ENCODE data around the gene MRTFA.

The MRTFA gene

DNA sequence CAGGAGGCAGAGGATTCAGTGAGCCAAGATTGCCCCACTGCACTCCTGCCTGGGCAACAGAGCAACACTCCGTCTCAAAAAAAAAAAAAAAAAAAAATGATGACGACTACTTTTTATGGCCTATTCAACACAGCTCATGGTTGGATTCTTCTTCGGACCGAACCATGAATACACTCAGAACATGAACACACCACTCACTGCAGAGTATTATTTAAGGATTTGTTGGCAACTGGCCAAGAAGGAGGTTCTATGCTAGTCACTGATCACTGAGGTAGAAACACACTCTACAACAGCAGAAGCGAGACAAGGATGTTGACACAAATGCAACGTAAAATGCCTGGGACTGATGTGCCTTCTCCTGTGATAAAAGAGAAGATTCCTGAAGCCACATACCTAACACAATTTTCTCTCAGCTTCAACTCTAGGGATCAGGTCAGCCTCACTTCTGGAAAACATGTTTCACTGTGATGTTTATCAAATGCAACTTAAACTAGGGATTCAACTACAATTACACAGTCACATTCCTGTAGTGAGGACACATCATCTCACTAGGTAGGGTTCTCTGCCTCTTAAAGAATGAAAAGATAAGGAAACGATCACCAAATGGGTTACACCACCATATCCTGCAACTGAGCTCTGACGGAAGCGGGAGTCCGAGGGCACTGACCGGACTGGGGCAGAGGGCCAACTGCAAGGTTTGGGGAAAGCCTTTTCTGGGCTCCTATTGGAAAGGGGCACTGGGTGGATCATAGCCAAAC, 183.6 kb downstream of the MRTFA start:
- DNase-seq, result no peak

DNA sequence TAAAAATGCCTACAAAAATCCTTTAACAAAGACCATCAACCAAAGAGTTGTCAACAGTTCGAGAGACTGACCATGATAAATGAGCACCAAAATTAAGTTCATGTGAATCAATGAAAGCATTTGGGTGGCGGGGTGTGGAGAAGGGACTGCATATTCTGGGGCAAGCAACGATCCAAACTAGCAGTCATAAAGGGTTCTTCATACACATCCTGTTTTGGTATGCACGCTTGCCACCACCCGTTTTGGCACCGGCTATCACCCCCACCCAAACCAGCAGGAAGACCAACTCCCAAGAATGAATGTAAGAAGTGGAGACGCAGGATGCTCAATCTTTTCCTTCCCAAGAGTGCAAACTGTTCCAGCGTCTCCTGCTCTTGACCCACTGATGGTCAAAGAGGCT, 185.3 kb downstream of the MRTFA start:
- no peak for DNase-seq

DNA sequence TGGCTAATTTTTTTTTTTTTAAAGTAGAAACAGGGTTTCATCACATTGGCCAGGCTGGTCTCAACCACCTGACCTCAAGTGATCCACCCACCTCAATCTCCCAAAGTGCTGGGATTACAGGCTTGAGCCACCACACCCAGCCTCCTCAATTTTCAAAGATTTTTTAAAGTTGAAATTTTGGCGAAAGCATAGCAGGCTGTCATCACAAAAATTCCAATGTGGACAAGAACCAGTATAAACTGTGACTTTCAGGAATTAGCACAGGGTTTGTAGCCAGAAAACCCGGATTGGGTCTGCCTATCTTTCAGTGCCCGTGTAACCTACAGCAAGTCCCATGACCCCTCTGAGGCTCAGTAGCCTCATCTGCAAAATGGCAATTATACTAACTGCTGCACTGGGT, 185.9 kb downstream of the MRTFA start:
- DNase-seq, result no peak

DNA sequence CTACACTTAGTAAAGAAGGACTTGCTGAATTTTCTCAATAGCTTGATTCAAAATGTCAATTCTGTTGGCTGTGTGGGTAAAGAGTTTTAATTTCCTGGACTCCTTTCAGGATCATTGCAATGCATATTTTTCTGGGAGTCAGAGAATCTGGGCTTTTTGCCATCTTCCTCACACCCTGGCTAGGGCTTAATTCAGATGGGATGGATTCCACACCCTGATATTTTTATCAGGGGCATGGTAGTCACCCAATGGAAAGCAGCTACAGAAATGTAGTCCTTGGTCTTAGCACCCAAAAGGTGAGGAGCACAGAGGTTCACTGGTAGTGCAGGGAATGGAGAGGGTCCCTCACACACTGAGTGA, 186.9 kb downstream of the MRTFA start:
- no peak for DNase-seq

DNA sequence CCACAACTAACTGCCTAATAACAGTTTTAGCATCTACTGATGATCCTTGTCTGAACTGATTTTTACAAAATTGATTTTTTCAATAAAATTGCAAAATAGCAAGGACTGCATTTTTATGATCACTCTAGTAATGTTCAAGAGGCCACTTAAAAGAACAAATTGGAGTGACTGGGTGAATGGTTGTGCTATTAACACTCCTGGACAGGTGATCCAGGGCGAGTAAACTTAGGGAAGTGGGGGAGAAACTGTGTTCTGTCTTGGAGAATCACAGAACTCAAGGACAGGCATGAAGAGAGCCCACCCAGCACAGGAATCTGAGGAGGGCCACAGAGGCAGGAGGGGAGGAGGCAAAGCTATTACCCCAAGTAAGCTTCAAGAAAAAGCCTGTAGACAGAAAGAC, 190.3 kb downstream of the MRTFA start:
- DNase-seq, result no peak

DNA sequence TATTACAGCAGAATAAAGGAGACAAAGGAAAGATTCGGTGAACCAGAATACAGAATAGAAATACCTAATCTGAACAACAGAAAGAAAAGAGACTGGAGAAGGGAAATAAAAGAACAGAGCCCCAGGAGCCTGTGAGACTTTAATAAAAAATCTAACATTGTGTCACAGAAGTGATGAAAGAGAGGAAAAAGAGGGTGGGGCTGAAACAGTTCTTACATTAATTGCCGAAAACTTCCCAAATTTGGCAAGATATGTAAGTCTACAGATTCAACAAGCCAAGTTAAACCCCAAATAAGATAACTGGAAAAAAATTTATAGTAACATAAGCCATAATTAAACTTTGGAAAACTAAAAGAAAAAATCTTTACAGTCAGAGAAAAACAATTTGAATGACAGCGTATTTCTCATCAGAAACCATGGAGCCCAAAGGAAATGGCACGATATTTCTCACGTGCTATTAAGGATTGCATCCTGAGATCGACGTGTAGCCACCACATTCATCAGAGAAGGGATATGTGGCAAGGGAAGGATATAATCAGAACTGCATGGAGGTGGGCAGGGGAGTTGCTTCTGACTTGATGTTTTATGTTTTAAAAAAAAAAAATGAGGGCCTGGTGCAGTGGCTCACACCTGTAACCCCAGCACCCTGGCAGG, 192.2 kb downstream of the MRTFA start:
- no peak for DNase-seq

DNA sequence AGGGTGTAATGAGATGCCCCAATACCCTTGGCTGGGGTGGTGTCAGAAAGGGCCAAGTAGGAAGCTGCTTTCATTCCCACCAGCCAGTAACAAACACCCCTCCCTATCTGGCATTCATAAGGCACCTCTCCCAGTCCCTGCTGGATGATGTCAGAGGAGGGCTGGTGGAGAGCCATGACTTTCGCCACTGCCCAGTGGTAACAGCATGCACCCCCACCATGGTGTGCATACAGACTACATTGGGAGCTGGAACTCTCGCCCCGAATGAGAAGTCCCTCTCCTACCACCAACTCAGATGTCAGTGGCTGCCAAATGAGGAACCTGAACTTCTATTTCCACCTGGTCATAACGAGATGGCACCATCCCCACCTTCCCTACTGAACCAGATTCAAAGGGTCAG, 192.8 kb downstream of the MRTFA start:
- DNase-seq, result no peak

DNA sequence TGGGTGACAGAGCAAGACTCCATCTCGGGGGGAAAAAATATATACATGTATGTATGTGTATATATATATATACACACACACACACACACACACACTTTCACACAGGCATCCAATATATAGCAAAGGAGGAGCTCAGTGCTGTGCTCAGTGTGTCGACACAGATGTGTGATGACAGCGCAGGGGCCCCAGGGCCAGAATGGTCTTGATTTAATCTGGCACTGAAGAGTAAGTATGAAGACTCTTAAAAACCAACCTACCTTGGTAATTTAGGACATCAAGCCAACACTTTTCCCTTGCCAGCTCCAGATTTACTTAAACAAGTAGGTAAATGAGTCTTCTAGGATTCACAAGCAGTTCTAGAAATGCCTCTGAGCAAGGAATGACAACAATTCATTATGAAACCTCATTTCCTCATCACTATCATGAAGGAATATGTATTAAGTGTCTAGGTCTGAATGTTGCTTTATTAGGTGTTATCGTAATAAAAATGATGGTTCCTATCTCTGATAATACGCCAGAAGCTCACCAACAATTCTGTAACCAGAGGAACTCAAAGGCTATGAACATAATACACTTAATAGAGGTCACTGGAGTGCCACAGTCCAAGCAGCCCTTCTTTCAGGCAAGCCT, 194.6 kb downstream of the MRTFA start:
- DNase-seq, result no peak

DNA sequence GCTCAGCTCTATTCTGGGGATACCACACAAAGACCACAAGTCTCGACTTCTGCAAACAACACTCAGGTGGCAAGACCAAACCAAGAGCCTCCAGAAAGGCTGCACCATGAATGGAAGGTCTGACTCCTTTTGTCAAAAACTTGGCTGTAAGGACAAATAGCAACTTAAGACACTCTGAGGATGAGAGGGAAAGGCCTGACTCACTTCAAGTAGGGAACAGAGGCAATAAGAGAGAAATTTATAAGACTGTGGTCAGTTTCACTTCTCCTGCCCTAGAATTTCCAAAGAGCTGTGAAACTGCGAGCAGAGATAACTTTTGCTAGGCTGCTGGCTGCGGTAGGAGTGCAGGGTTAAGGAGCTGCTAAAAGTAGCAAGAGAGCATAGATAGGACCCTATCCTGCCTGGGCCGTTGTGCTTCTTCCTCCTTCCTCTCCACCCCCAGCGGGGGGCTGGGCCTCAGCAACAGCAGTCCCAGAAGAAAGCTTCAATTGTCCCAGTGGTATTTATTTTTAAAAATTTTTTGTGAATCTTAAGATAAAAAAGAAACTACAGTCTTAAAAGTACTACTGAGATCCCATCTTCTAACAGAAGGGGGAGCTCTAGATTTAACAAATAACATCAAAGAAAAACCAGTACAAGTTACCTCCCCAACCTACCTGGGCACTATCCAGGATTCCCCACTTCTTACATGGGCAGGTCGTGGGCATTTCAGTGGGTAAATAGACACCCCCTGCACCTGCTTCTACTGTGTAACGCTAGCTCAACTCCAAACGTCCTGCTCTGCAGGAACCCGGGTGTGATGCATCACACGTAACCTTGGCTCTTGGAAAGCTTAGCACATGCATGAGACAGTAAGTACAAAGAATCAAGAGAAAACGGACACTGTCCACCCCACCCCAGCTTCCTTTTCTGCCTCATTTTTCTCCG, 199.8 kb downstream of the MRTFA start:
- peak; percentile 40 for DNase-seq

DNA sequence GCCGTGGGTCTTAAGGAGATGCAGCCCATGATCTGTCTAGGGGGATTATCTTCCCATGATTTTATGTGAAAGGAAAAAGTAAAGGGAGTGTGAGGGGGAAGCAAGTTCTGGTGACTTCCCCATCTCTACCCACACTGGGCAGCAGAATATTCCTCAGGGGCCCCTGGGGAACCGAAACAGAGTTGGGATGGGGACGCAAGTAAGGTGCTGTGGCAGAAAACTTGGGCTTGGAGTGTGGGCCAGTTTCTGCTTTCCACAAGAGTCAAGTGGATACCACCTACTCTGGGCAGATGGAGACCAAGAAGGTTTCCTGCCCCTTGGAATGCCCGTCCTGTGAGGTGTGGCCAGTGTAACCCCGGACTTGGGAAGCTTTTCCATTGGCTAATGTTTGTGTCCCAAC, 201.8 kb downstream of the MRTFA start:
- DNase-seq, result no peak

DNA sequence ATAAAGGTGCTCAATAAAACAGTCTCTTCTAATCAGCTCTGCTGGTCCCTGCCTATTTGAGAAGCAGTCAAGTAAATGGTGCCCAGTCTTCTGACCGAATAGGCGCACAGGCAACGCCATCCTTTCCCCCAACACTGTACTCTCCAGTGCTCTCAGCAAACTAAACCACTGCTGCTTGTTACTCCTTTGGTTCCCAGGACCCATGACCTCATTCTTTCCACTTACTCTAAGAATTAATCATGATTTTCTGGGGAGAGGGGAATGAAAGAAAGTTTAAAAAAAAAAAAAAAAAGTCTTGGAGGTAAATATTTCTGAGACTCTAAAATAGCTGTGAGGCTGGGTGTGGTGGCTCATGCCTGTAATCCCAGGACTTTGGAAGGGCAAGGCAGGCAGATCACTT, 202.4 kb downstream of the MRTFA start:
- no peak for DNase-seq

DNA sequence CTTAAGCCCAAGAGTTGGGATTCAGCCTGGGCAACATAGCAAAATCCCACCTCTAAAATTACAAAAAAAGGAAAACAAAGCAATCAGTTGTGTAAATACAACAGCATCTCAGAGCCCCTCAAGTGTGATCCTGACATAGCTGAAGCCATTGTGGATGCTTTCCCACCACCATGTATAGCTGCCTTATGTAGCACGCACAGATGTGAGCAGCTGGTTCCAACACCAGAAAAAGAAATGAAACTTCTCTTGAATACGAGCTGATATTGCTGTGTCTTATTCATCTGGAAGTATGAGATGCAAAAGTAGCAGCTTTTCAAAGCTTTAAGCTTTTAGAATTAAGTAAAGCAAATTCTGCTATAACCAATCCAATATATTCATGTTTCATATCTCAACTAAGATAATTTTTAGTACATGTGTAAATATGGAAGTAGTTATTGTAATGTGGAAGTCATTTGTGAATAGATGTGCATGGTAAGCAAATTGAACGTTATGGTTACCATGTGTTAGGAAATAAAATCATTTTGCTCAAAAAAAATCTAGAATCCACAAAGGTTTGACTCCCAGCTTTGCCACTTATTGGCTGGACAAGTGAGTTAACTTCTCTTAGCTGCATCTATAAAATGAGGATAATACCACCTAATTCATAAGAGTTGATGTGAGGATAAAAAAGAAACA, 203.0 kb downstream of the MRTFA start:
- DNase-seq, result no peak

DNA sequence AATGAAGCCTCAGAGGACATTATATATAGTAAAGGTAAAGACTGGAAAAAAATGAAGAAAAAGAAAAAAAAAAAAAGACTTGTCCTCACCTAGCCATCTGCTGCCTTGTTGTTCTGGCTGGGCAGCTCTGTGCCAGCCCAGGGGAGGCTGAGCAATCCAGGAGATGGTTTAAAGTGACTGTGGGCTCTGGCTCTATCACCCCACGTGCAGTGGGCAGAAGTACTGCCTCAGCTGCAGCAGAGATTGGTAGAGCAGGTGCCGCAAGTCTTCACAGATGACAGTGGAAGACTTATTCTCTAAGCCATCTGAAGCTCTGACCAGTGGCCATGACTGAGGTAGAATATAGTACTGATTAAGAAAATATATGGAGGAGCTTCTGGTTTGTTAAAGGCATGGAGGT, 203.9 kb downstream of the MRTFA start:
- DNase-seq, result no peak

DNA sequence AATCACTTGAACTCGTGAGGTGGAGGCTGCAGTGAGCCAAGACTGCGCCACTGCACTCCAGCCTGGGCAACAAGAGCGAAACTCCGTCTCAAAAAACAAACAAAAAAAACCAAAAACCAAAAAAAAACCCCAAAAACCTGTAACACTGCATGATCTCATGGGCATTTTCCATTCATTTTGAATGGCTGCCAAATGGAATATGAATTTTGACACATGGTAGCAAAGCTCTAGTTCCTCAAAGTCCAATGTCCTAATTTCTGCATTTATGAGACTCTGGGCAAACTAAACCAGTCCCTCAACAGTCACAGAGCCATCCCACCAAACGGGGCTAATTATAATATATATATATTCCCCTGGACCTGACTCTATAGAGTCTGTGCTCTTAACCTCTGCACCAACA, 204.4 kb downstream of the MRTFA start:
- no peak for DNase-seq

DNA sequence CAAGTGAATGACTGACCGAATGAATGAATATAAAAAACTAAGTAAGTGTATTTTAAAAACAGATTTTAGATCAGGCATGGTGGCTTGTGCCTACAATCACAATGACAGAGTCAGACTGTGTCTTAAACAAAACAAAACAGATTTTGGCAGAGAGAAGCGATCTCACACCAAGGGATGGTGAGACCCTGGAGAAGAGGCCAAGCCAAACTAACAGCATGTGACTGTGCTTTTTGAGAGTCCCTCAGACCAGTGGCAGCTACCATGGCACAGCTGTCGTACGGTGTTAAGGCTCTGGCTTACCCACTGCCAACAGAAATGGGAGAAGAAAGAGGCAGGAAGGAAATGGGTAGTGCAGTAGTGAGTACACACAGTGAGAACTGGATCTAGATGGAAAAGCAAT, 205.5 kb downstream of the MRTFA start:
- no peak for DNase-seq

DNA sequence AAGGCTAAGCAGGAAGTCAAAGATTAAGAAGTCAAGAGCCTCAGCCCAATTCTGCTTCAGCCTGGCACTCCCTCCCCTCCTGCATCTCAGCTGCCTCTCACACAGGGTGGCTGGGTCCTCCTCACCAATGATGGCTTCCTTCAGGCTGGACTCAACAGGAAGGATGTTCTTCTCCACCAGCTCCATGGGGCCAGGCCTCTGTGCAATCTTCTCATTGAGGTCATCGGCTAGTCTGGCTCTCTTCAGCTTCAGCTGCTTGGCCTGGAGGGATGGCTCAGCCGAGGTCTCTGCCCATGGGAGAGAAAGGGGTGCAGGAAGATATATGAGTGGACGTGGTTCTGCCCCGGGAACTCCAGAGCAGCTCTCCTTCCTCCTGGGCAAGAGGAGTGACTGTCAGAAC, 207.0 kb downstream of the MRTFA start:
- no peak for DNase-seq

DNA sequence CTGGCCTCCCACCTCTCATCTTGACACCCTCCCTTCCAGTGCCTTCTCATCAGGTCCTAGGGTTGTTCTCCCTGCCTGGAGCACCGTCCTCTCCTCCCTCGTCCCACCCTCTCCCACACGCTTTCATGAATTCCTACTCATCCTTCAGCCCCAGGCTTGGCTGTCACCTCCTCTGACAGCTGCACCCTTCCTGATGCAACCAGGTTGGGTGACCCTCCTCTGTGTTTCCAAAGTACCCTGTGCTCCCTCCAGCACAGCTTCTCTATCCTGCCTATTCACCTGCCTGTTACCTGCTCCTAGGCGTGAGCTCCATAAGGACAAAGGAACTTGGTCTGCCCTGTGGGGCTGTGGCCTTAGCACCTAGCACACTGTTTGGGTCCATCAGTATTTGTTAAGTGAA, 207.7 kb downstream of the MRTFA start:
- DNase-seq, result no peak

DNA sequence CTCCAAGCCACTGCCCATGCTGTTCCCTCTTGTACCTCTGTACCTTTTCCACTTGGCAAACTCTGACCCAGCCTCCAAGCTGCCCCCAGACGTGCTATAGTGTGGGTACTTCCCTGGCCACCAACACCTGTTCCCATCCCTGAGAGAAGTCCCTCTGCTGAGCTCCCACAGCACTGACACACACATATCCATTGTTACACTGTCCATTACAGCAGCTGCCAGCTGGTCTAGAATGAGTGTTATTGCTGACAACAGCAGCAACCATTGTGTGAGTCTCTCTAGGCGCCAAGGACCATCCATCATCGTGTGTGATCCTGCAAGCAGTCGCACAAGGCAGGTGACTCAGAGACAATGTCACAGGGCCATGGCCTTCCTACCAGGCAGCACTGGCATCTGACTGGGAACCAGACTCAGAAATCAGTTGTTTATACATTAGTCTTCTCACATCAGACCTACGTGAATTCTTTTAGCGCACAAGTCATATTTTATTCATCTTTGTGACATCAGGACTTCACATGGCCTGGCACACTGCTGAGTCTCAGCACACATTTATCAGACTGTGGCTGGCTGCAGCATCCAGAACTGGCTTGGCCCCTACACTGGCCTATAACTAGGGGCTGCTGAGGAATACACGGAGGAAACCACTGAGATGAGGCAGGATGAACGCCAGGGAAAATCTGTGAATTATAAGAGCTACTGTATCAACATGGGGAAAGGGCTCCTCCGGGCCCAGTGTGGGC, 209.8 kb downstream of the MRTFA start:
- DNase-seq, result no peak

DNA sequence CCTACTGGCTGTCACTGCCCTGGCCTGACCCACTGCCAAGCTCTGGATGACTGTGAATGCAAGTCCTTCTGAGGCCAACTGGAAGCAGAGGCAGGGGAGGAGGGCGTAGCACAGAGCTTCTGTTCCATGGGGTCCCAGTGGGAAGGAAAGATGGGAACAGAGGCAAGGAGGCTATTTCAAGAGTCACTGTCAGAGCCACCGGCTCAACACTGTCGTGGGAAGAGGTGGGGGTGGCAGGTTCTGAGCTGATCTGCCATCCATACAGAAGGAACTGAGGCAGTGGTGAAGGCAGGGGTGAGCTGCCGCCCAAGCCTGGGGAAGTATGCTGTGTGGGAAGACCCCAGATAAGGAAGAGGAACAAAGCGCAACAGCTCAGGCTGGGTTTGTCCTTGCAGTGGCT, 211.4 kb downstream of the MRTFA start:
- no peak for DNase-seq

DNA sequence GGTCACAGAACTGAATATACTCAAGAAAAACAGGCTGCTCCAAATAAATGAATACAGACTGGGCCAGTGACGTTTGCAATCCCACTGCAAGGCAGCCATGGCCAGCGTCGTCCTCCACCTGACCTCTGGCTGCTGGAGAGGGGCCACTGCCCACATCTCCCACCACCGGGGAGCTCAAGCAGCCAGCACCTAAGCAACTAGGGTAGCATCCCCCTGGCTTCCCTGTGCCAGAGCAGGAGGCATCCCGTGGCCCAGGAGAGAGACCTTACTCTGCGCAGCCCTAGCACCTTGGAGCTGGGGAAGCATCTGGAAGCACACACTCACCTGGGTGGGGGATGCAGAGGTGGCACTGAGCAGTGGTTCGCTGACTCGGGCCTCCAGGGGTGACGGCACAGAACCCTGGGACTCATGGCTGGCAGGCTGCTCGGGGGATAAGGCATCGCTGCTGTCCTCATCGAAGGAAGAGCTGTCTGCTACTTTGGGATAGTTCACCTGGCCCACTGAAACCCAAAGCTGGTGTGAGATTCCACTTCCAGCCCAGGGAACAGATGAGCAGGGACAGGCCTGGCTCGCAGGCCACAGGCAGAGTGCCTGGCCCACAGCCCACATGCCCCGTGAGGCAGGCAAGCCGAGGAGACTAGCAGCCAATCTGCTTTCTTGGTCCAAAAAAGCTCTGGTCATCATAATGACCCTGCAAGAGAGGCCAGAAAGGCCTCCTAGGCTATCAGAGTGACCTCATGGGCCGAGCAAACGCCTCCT, 212.5 kb downstream of the MRTFA start:
- no peak for DNase-seq

DNA sequence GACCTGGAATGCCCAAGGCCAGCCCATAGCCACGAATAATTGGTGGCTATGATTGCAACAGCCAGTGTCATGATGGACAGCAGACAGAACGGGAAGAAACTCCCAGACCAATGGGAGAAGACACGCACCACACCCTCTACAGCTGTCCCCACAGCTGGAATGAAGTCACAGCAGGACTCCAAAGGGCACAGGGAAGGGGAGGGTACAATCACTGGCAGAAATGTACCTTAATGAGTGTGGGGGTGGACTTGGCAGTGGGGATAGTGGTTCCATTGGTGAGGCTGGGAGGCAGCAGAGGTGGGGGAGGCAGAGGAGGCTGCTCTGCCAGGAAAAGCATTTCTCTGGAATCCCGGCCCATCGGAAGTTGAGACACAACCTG, 213.2 kb downstream of the MRTFA start:
- no peak for DNase-seq

Measured in NCI-H2227 treated with DMSO at 0.1 percent for 48 hours (cell line).